ENCODE results near the gene NFIB. TPM values are rescaled to one million over a fixed set of nuclear protein-coding genes. Genes with fewer than 3 reads are reported as not detected.

The NFIB gene
- total and polyA plus RNA-seq, 2 of the 8 experiments (the other 6 are each of a cell fraction or from before 2014, with no cell fraction given), result 2.6 to 13.1 TPM

GRCh38 chr9:14243514-14244042 lies 70.4 kb downstream of the NFIB start:
- peaks cover 0 to 2% of the 10 kb centered on the region in 2 experiments; a peak in 1 of 4 replicates for H3K79me2 ChIP-seq (ENCODE audit: control insufficient read depth in 1 of 2, insufficient read depth in 2 of 2, low read length in 2 of 2)
- no peak overlapping the region for H3K4me3 ChIP-seq (ENCODE audit: extremely low read depth in 1 of 4, insufficient read depth in 2 of 4, low read depth in 3 of 4, low read length in 4 of 4)
- no peak overlapping the region for H2BK15ac ChIP-seq (ENCODE audit: low read length)
- H3K4me2 ChIP-seq (ENCODE audit: insufficient read depth in 1 of 2, low read depth in 2 of 2, low read length in 2 of 2), result no peak overlapping the region
- peaks cover 0 to 4% (median 1%) of the 10 kb centered on the region in 4 experiments; a peak in 4 of 7 replicates for H3K4me1 ChIP-seq (replicated peaks in 1 of 4; ENCODE audit: control insufficient read depth in 3 of 4, insufficient read depth in 4 of 4, low read length in 3 of 4)
- H2AK5ac ChIP-seq (ENCODE audit: low read depth, low read length), result no peak overlapping the region
- no peak overlapping the region for H3K9ac ChIP-seq (replicated peaks in 1 of 4; ENCODE audit: extremely low read depth in 1 of 4, low read depth in 3 of 4, low read length in 3 of 4)
- H3K27ac ChIP-seq (ENCODE audit: low read depth, low read length), result no peak overlapping the region
- H4K5ac ChIP-seq (ENCODE audit: insufficient read length, low read depth, low read length), result no peak overlapping the region
- H2BK12ac ChIP-seq (ENCODE audit: low read depth, low read length), result no peak overlapping the region
- no peak overlapping the region for H4K91ac ChIP-seq (replicated peaks; ENCODE audit: insufficient read length, low read length)
- H2BK120ac ChIP-seq (replicated peaks; ENCODE audit: low read depth, low read length), result no peak overlapping the region
- H3K14ac ChIP-seq (ENCODE audit: insufficient read length), result no peak overlapping the region
- H4K20me1 ChIP-seq (replicated peaks in 1 of 2; ENCODE audit: control insufficient read depth in 1 of 2, insufficient read depth in 2 of 2, low read length in 2 of 2), result no peaks in the 10 kb centered on the region
- H3K56ac ChIP-seq (replicated peaks; ENCODE audit: insufficient read length, low read depth, low read length), result no peak overlapping the region
- no peak overlapping the region for H2BK20ac ChIP-seq (ENCODE audit: low read length)
- H3K27me3 ChIP-seq (replicated peaks in 1 of 4; ENCODE audit: control insufficient read depth in 3 of 4, extremely low read depth in 1 of 4, insufficient read depth in 3 of 4, low read length in 3 of 4), result no peaks in the 10 kb centered on the region
- ChIA-PET CTCF (ENCODE audit: partially characterized antibody) (interaction anchor here (0.9 kb wide), 1 partner anchor 13 kb away, joined by 4 read pairs; no protein-coding TSS in a partner anchor), POLR2A (ENCODE audit: partially characterized antibody) (interaction anchor here (0.6 kb wide), 2 partner anchors 248 to 271 kb away, joined by 3 read pairs; no protein-coding TSS in a partner anchor)
- H4K8ac ChIP-seq (ENCODE audit: extremely low read depth, insufficient read depth, low read length), result no peak overlapping the region
- no peak overlapping the region for H2BK5ac ChIP-seq (ENCODE audit: low read depth, low read length)
- no peaks in the 10 kb centered on the region for H3K23me2 ChIP-seq (ENCODE audit: low read depth, low read length)
- no peaks in the 10 kb centered on the region for H3K9me3 ChIP-seq (ENCODE audit: insufficient read depth in 2 of 2, low read depth in 1 of 2, low read length in 1 of 2)
- no peaks in the 10 kb centered on the region for H3K36me3 ChIP-seq (ENCODE audit: control insufficient read depth in 2 of 4, insufficient read depth in 4 of 4, low read length in 3 of 4)
- H3K4ac ChIP-seq (replicated peaks; ENCODE audit: insufficient read length, low read depth, low read length), result no peak overlapping the region
- no peak overlapping the region for H3K23ac ChIP-seq (ENCODE audit: insufficient read length)
- WGBS, 2 experiments (ENCODE audit: extremely low coverage in 1 of 2, insufficient coverage in 1 of 2, insufficient read length in 1 of 2, insufficient replicate concordance in 2 of 2, low coverage in 1 of 2, low lambda C conversion rate in 2 of 2, missing lambda C conversion rate in 1 of 2), result 84% methylated on average over 5 of the region's 5 CpGs; no CpG with 5 or more reads in 1 of the 2 experiments
- H2AFZ ChIP-seq (ENCODE audit: low read length), result no peak overlapping the region
- H3K79me1 ChIP-seq (ENCODE audit: low read depth, low read length), result no peaks in the 10 kb centered on the region; the same call in 1 of the 2 replicates
- H3K18ac ChIP-seq (ENCODE audit: extremely low read depth, low read length), result no peak overlapping the region
- FAIRE-seq (peak; percentile 55), DNase-seq (ENCODE audit: low read depth in 1 of 2, low spot score in 2 of 2) (no peak)
- TF ChIP-seq ZNF274 (IDR thresholded peaks at IDR 0.05; ENCODE audit: borderline replicate concordance, extremely low read depth, low read length), result no peak
- TF ChIP-seq TBP (IDR thresholded peaks at IDR 0.05; ENCODE audit: low read depth, low read length), result no peak
- no peak for TF ChIP-seq CHD1 (IDR thresholded peaks at IDR 0.05; ENCODE audit: low read depth, low read length)
- no peak for TF ChIP-seq TAF1 (IDR thresholded peaks at IDR 0.05; ENCODE audit: low read depth, low read length)
- no peak for TF ChIP-seq GABPA (IDR thresholded peaks at IDR 0.05; ENCODE audit: borderline replicate concordance, insufficient read depth, low read length)
- no peak for TF ChIP-seq ATF3 (IDR thresholded peaks at IDR 0.05; ENCODE audit: insufficient read depth, low read depth, low read length)
- no peak for TF ChIP-seq NANOG (IDR thresholded peaks at IDR 0.05; ENCODE audit: insufficient read depth, low read depth, low read length, poor library complexity, severe bottlenecking)
- TF ChIP-seq SP4 (IDR thresholded peaks at IDR 0.05; ENCODE audit: low read length), result no peak
- TF ChIP-seq RAD21 (IDR thresholded peaks at IDR 0.05 in 1 of 2, conservative IDR thresholded peaks at IDR 0.05 in 1 of 2; ENCODE audit: low read depth in 2 of 2, low read length in 2 of 2), result no peak
- no peak for TF ChIP-seq CHD2 (IDR thresholded peaks at IDR 0.05; ENCODE audit: low read length)
- TF ChIP-seq TEAD4 (IDR thresholded peaks at IDR 0.05; ENCODE audit: low read depth, low read length), result no peak
